ENCODE results near the gene GREM2. TPM values are rescaled to one million over a fixed set of nuclear protein-coding genes. Genes with fewer than 3 reads are reported as not detected.

Gene GREM2
- total and polyA plus RNA-seq, 10 of the 15 experiments (the other 5 are each of a cell fraction or from before 2014, with no cell fraction given): not detected

GRCh38 chr1:240598216-240599001, 13.5 kb downstream of the GREM2 start:
- SMC1A ChIA-PET (ENCODE audit: uncharacterized antibody, unreplicated experiment): interaction anchor here (1.5 to 2.4 kb wide), 2 partner anchors 15 to 144 kb away, joined by 4 to 9 read pairs; no protein-coding TSS in a partner anchor
- FAIRE-seq (no peak), DNase-seq (ENCODE audit: low read depth, low spot score) (no peak), ATAC-seq (peak; percentile 37; the same call in 2 of the 3 replicates)
- Histone ChIP-seq H3K4me1 (ENCODE audit: control insufficient read depth, insufficient read depth, low read length) (no peaks in the 10 kb centered on the region), H3K4me3 (no peak overlapping the region), H3K9ac (ENCODE audit: control insufficient read depth, insufficient read depth, low read length) (no peak overlapping the region), H3K27ac (ENCODE audit: control insufficient read depth, insufficient read depth) (no peak overlapping the region), H3K4me2 (ENCODE audit: control insufficient read depth, insufficient read depth) (no peak overlapping the region), H3K27me3 (replicated peaks in 1 of 2; ENCODE audit: control insufficient read depth in 2 of 2, insufficient read depth in 2 of 2, low read length in 1 of 2) (no peaks in the 10 kb centered on the region), H3K9me3 (replicated peaks; ENCODE audit: control insufficient read depth, insufficient read depth, low read length) (no peaks in the 10 kb centered on the region), H4K20me1 (ENCODE audit: control insufficient read depth, insufficient read depth) (no peaks in the 10 kb centered on the region), H3K79me2 (ENCODE audit: control insufficient read depth, insufficient read depth, low read length) (no peaks in the 10 kb centered on the region), H3K36me3 (ENCODE audit: control insufficient read depth in 2 of 2, insufficient read depth in 2 of 2, low read length in 1 of 2) (no peaks in the 10 kb centered on the region), H2AFZ (ENCODE audit: control insufficient read depth, low read depth, low read length) (no peak overlapping the region)
- RAD21 ChIA-PET (ENCODE audit: unreplicated experiment): no interaction called here
- in situ Hi-C loops (cut with MboI): no loop called here
- CTCF ChIA-PET: interaction anchor here (2.0 kb wide), 1 partner anchor 10 kb away, joined by 6 read pairs; no protein-coding TSS in a partner anchor
- 10% methylated on average over 3 of the region's 3 CpGs for WGBS (ENCODE audit: insufficient coverage, insufficient replicate concordance, low lambda C conversion rate, missing lambda C conversion rate)
- POLR2A ChIA-PET: no interaction called here
- intact Hi-C loops (cut with micrococcal nuclease; ENCODE audit: unreplicated experiment): no loop called here
- BruUV-seq (replicated peaks): no TSS peak
- TF ChIP-seq RAD51 (IDR thresholded peaks at IDR 0.05) (no peak), IKZF2 (IDR thresholded peaks at IDR 0.05) (peak; percentile 22 to 44; a peak in 2 of 4 replicates), EP300 (IDR thresholded peaks at IDR 0.05; ENCODE audit: borderline replicate concordance in 1 of 2, control insufficient read depth in 1 of 2, low read depth in 2 of 2, low read length in 2 of 2) (peak in 1 of 2 experiments; percentile 49; a peak in 1 of 4 replicates), REST (IDR thresholded peaks at IDR 0.05; ENCODE audit: low read depth, low read length) (no peak), WRNIP1 (IDR thresholded peaks at IDR 0.05; ENCODE audit: borderline replicate concordance, low read depth, low read length) (no peak), MTA2 (IDR thresholded peaks at IDR 0.05; ENCODE audit: low read depth) (no peak), ZBTB40 (IDR thresholded peaks at IDR 0.05; ENCODE audit: borderline replicate concordance) (no peak), NKRF (conservative IDR thresholded peaks at IDR 0.05) (no peak), ASH2L (IDR thresholded peaks at IDR 0.05; ENCODE audit: borderline replicate concordance, low read depth) (no peak)

All from GM12878 (cell line).